HepG2 (cell line): Measurements from ENCODE around the gene OSBPL2. TPM values are rescaled to one million over a fixed set of nuclear protein-coding genes. Genes with fewer than 3 reads are reported as not detected.

Source experiments
- ATAC-seq: fragments of 200-7000 bp; cut with Tn5 transposase; 3 replicates; pipeline ENCODE4 v1.9.1; 2020; ENCODE audit warnings: mild to moderate bottlenecking, moderate library complexity
- BruUV-seq: library from RNA; stranded (reverse); fragments of 400-500 nt; replicated peaks from 2 replicates; lab custom pipeline; 2021; lab: Mats Ljungman, UMichigan
- CTCF ChIA-PET: fragments of 300-600 bp; formaldehyde crosslinking; extraction: SDS; loops from one replicate; lab custom pipeline; 2021; ENCODE audit warnings: low total read pairs, inconsistent platforms, low intra/inter-chr PET ratio; lab: Yijun Ruan, JAX
- POLR2A ChIA-PET: fragments of 350-600 bp; sonication (Branson Sonifier 250); formaldehyde crosslinking; loops from one replicate; lab custom pipeline; 2020; ENCODE audit warnings: antibody characterized with exemption, inconsistent platforms; lab: Yijun Ruan, JAX
- DNase-seq: peaks from one replicate; pipeline ENCODE4 v3.0.0-alpha.2; 2015; ENCODE audit warnings: low spot score
- FAIRE-seq: peaks from 3 replicates; lab custom pipeline; 2011; peaks lifted over from hg19 to GRCh38; lab: Jason Lieb, UNC
- H2AFZ ChIP-seq: one replicate; pipeline ENCODE4 v1.6.1; 2011; ENCODE audit warnings: low read length, inconsistent platforms
- H3K27ac ChIP-seq: fragments of 300-600 bp; 3 replicates; pipeline ENCODE4 v1.8.0; 2011; ENCODE audit warnings: mixed run types, mild to moderate bottlenecking, mixed read lengths, low read length, inconsistent platforms; ENCODE audit not compliant: insufficient read depth; ENCODE audit errors: extremely low read length
- H3K27me3 ChIP-seq, 2 experiments: fragments of 200-600 bp in 1 of 2; 2 replicates in 1 of 2; 3 replicates in 1 of 2; pipeline versions ENCODE4 v1.6.0 to v1.8.0; 2011; ENCODE audit warnings: low read length in 2 of 2, mild to moderate bottlenecking in 2 of 2, moderate library complexity in 2 of 2, inconsistent platforms in 1 of 2; ENCODE audit not compliant: insufficient read depth in 2 of 2, control insufficient read depth in 1 of 2
- H3K36me3 ChIP-seq, 2 experiments: fragments of 200-600 bp in 1 of 2; replicated peaks in 1 of 2; 2 replicates in 1 of 2; 3 replicates in 1 of 2; pipeline versions ENCODE4 v1.5.1 to v1.8.0; 2011; ENCODE audit warnings: low read length in 2 of 2, inconsistent platforms in 1 of 2; ENCODE audit not compliant: insufficient read depth in 2 of 2, control insufficient read depth in 1 of 2
- H3K4me1 ChIP-seq: 2 replicates; pipeline ENCODE4 v1.5.1; 2012; ENCODE audit warnings: low read length, inconsistent platforms; ENCODE audit not compliant: insufficient read depth
- H3K4me2 ChIP-seq: 2 replicates; pipeline ENCODE4 v1.6.0; 2011; ENCODE audit warnings: low read depth, low read length, inconsistent platforms
- H3K4me3 ChIP-seq, 3 experiments: fragments of 200-600 bp in 1 of 3; sonication (generic), shearing (Covaris generic) in 1 of 3; replicated peaks in 1 of 3; 2 replicates each; pipeline ENCODE4 v1.5.1; 2011 to 2016; ENCODE audit warnings: low read length in 3 of 3, inconsistent platforms in 2 of 3, low read depth in 2 of 3, mild to moderate bottlenecking in 2 of 3, control low read depth in 1 of 3, mixed read lengths in 1 of 3; ENCODE audit not compliant: insufficient read depth in 1 of 3
- H3K79me2 ChIP-seq: one replicate; pipeline ENCODE4 v1.6.1; 2011; ENCODE audit warnings: low read length, inconsistent platforms; ENCODE audit not compliant: insufficient read depth
- H3K9ac ChIP-seq: 2 replicates; pipeline ENCODE4 v1.6.0; 2011; ENCODE audit warnings: mild to moderate bottlenecking, low read depth, low read length, inconsistent platforms; ENCODE audit not compliant: insufficient read depth
- H3K9me3 ChIP-seq: 2 replicates; pipeline ENCODE4 v1.5.1; 2012; ENCODE audit warnings: mild to moderate bottlenecking, low read length
- H4K20me1 ChIP-seq: 2 replicates; pipeline ENCODE4 v1.6.0; 2011; ENCODE audit warnings: inconsistent platforms, mild to moderate bottlenecking, low read length, moderate library complexity; ENCODE audit not compliant: insufficient read depth
- CTCF ChIP-seq: sonication (generic); formaldehyde crosslinking; IDR thresholded peaks from 2 replicates; pipeline ENCODE4 v1.5.0; 2020; ENCODE audit warnings: mild to moderate bottlenecking, missing genetic modification reagents, moderate library complexity
- ESRRA ChIP-seq: sonication (generic); formaldehyde crosslinking; IDR thresholded peaks from 2 replicates; pipeline ENCODE4 v1.5.1; 2020; ENCODE audit warnings: mild to moderate bottlenecking, low read depth, missing genetic modification reagents
- HOXA3 ChIP-seq: sonication (generic); formaldehyde crosslinking; IDR thresholded peaks from 2 replicates; pipeline ENCODE4 v1.5.0; 2020; ENCODE audit warnings: missing genetic modification reagents
- MTA1 ChIP-seq: sonication (generic); formaldehyde crosslinking; IDR thresholded peaks from 2 replicates; pipeline ENCODE4 v1.4.0; 2020; ENCODE audit warnings: missing genetic modification reagents, mild to moderate bottlenecking, borderline replicate concordance
- POLR2A ChIP-seq, 2 experiments: IDR thresholded peaks; 2 replicates each; pipeline ENCODE4 v1.6.1; 2011; ENCODE audit warnings: low read depth in 2 of 2, low read length in 2 of 2, mild to moderate bottlenecking in 1 of 2, moderate library complexity in 1 of 2; ENCODE audit not compliant: insufficient read depth in 1 of 2
- SP1 ChIP-seq, 2 experiments: fragments of 450-650 bp in 1 of 2; sonication (generic) in 1 of 2; formaldehyde crosslinking in 1 of 2; IDR thresholded peaks; 2 replicates each; pipeline versions ENCODE4 v1.4.0 to v1.6.1; 2016 to 2020; ENCODE audit warnings: missing genetic modification reagents in 1 of 2
- ZNF441 ChIP-seq: sonication (generic); formaldehyde crosslinking; IDR thresholded peaks from 2 replicates; pipeline ENCODE4 v1.7.0; 2021; ENCODE audit warnings: missing genetic modification reagents, borderline replicate concordance
- ZNF557 ChIP-seq: sonication (generic); formaldehyde crosslinking; IDR thresholded peaks from 2 replicates; pipeline ENCODE4 v1.4.0; 2020; ENCODE audit warnings: missing genetic modification reagents
- ZNF768 ChIP-seq: sonication (generic); formaldehyde crosslinking; IDR thresholded peaks from 2 replicates; pipeline ENCODE4 v1.4.0; 2020; ENCODE audit warnings: missing genetic modification reagents
- WGBS: methylation state at CpG from one replicate; pipeline ENCODE4 v1.1.6; 2017; ENCODE audit warnings: low lambda C conversion rate; 5-methylcytosine and 5-hydroxymethylcytosine counted together
- in situ Hi-C: cut with HindIII; loops from 2 replicates; pipeline ENCODE4 v1.10.0; 2017; ENCODE audit warnings: low pct_unique_long_range_greater_than_20kb; ENCODE audit not compliant: extremely low pct_ligation_motif_present
- intact Hi-C: fragments of 100-400 bp; cut with micrococcal nuclease; formaldehyde crosslinking; loops from one replicate; pipeline ENCODE4 v1.10.0; 2022; ENCODE audit not compliant: unreplicated experiment
- polyA plus RNA-seq, 8 experiments: library from polyadenylated mRNA; depleted of rRNA in 3 of 8; stranded (reverse) in 7 of 8; unstranded in 1 of 8; fragments of >200 nt; fragmentation: Illumina TruSeq in 4 of 8; extraction: Trizol in 4 of 8; gene quantifications; 2 replicates each; pipeline versions ENCODE4 v1.2.1 to v1.2.3, GENCODE V29; 2011 to 2016; ENCODE audit warnings: low read depth in 4 of 8, missing spikeins in 1 of 8, mixed read lengths in 1 of 8; ENCODE audit not compliant: insufficient read depth in 1 of 8
- total RNA-seq, 5 experiments: library from RNA; depleted of rRNA; stranded (reverse); fragments of >200 nt; fragmentation: Illumina TruSeq; extraction: Trizol; gene quantifications; 2 replicates each; pipeline ENCODE4 v1.2.3, GENCODE V29; 2016; ENCODE audit warnings: low read depth in 1 of 5

Gene OSBPL2
- total and polyA plus RNA-seq, 2 of the 13 experiments (the other 11 are each of a cell fraction or from before 2014, with no cell fraction given): 18.5 to 37.4 TPM

- TF ChIP-seq ZNF441 (no peak), ESRRA (CRISPR knock-in tag) (peak; percentile 45; the same call in 1 of the 2 replicates), HOXA3 (CRISPR knock-in tag) (peak; percentile 25; the same call in 1 of the 2 replicates), MTA1 (CRISPR knock-in tag) (peak; percentile 44; the same call in 1 of the 2 replicates), ZNF768 (CRISPR knock-in tag) (peak; percentile 20; the same call in 1 of the 2 replicates)
These were observed 82.4 kb downstream of the OSBPL2 start (continued) for GRCh38 chr20:62320581-62321354.

GRCh38 chr20:62321521-62321948 lies 83.2 kb downstream of the OSBPL2 start:
- BruUV-seq: no TSS peak
- FAIRE-seq (no peak), DNase-seq (no peak), ATAC-seq (peak; percentile 18)
- H3K27me3 ChIP-seq: no peaks in the 10 kb centered on the region
- no peak overlapping the region for H3K27ac ChIP-seq
- H3K9me3 ChIP-seq: no peaks in the 10 kb centered on the region
- no peak overlapping the region for H3K4me3 ChIP-seq
- in situ Hi-C loops: no loop called here
- no peak overlapping the region for H3K9ac ChIP-seq
- peaks cover 38 to 71% of the 10 kb centered on the region in 2 experiments for H3K36me3 ChIP-seq
- H3K4me1 ChIP-seq: no peaks in the 10 kb centered on the region
- 0 out of 2 replicates have a peak, but pooled peaks have one; percentile 13 for TF ChIP-seq CTCF (CRISPR knock-in tag)
- no peak for TF ChIP-seq SP1 (IDR thresholded peaks at IDR 0.05)
- 0 out of 2 replicates have a peak, but pooled peaks have one; percentile 14 for TF ChIP-seq SP1 (CRISPR knock-in tag; IDR thresholded peaks at IDR 0.05)
- TF ChIP-seq POLR2A (IDR thresholded peaks at IDR 0.05; ENCODE audit: insufficient read depth in 1 of 2, low read depth in 2 of 2, low read length in 2 of 2): 0 out of 4 replicates have a peak, but pooled peaks of 1 of the 2 experiments have one; percentile 24
- no peak for TF ChIP-seq ZNF557 (CRISPR knock-in tag)
- 95% methylated on average over 7 of the region's 7 CpGs for WGBS
- H2AFZ ChIP-seq: no peak overlapping the region
- intact Hi-C loops: loop anchor here (1.0 kb wide), 1 partner anchor 19 kb away; no protein-coding TSS in a partner anchor
- POLR2A ChIA-PET: no interaction called here
- CTCF ChIA-PET: no interaction called here
- no peaks in the 10 kb centered on the region for H3K79me2 ChIP-seq
- peaks cover 4% of the 10 kb centered on the region; the same call in 1 of the 2 replicates for H4K20me1 ChIP-seq
- H3K4me2 ChIP-seq: no peak overlapping the region
